MM.1S (cell line): ENCODE measurements around the gene CCDC93.

Experiments
- EZH2 ChIP-seq: fragments of 300-600 bp; sonication (generic); optimal IDR thresholded peaks from 2 replicates; pipeline ENCODE3; 2017; ENCODE audit warnings: low read depth, mild to moderate bottlenecking, antibody characterized with exemption, low read length, mixed read lengths
- EZH2phosphoT487 ChIP-seq: fragments of 300-600 bp; sonication (generic); IDR thresholded peaks from 2 replicates; pipeline ENCODE4 v1.6.1; 2018; ENCODE audit warnings: antibody characterized with exemption, low read length

GRCh38 chr2:117994729-117995128 is 19.1 kb downstream of the CCDC93 start:
- TF ChIP-seq EZH2phosphoT487 (no peak), EZH2 (no peak)
